K562 (cell line): ENCODE results near the gene FERMT3. TPM values are rescaled to one million over a fixed set of nuclear protein-coding genes. Genes with fewer than 3 reads are reported as not detected.
A peak's percentile ranks its signal among the peaks of the same experiment; 100 is the strongest.

Experiments
- ADNP ChIP-seq: fragments of 200-800 bp; sonication (Bioruptor generic); IDR thresholded peaks from 2 replicates; pipeline ENCODE4 v1.6.1; 2016; ENCODE audit warnings: missing genetic modification characterization, missing compliant biosample characterization
- DLX4 ChIP-seq: fragments of 250-450 bp; sonication (Bioruptor Pico); IDR thresholded peaks from 2 replicates; pipeline ENCODE4 v1.6.1; 2021; ENCODE audit warnings: mild to moderate bottlenecking
- DPF2 ChIP-seq: fragments of 450-650 bp; IDR thresholded peaks from 2 replicates; pipeline ENCODE4 v1.6.1; 2016
- HNRNPUL1 ChIP-seq: fragments of 200-400 bp; formaldehyde crosslinking; IDR thresholded peaks from 2 replicates; pipeline ENCODE4 v1.6.1; 2017; ENCODE audit warnings: low read length
- MED1 ChIP-seq: sonication (generic); formaldehyde crosslinking; IDR thresholded peaks from 2 replicates; pipeline ENCODE4 v1.8.1; 2023; ENCODE audit warnings: missing genetic modification reagents, borderline replicate concordance
- NCOR1 ChIP-seq: fragments of 450-650 bp; IDR thresholded peaks from 2 replicates; pipeline ENCODE4 v1.6.1; 2016; ENCODE audit warnings: mild to moderate bottlenecking, moderate library complexity
- NFYB ChIP-seq: IDR thresholded peaks from 2 replicates; pipeline ENCODE4 v1.6.1; 2011; ENCODE audit warnings: mild to moderate bottlenecking, moderate library complexity; ENCODE audit not compliant: insufficient read length; ENCODE audit errors: extremely low read depth
- PRDM10 ChIP-seq: fragments of 450-650 bp; IDR thresholded peaks from 2 replicates; pipeline ENCODE4 v1.6.1; 2018; ENCODE audit not compliant: partially characterized antibody
- TRIM24 ChIP-seq, 2 experiments: fragments of 450-650 bp; IDR thresholded peaks; 2 replicates each; pipeline ENCODE4 v1.6.1; 2016
- ZNF41 ChIP-seq: fragments of 250-450 bp; sonication (Bioruptor Pico); conservative IDR thresholded peaks from 2 replicates; pipeline ENCODE4 v1.4.0; 2020; ENCODE audit warnings: mild to moderate bottlenecking
- ZNF655 ChIP-seq: fragments of 250-450 bp; sonication (Bioruptor Pico); IDR thresholded peaks from 2 replicates; pipeline ENCODE4 v1.5.0; 2021
- polyA plus RNA-seq, 8 experiments: library from polyadenylated mRNA; depleted of rRNA in 4 of 8; stranded (reverse) in 5 of 8; unstranded in 3 of 8; fragments of >200 nt; fragmentation: Nextera tagmentation in 2 of 8; fragmentation: Illumina TruSeq in 1 of 8; extraction: Ambion mirVana in 2 of 8; extraction: Trizol in 1 of 8; gene quantifications; 2 replicates each; pipeline versions ENCODE4 v1.2.1 to v1.2.3, GENCODE V29; 2011 to 2014; ENCODE audit warnings: inconsistent platforms in 1 of 8, missing spikeins in 1 of 8
- total RNA-seq, 7 experiments: library from RNA; depleted of rRNA in 6 of 7; stranded (reverse); fragments of >200 nt in 6 of 7; fragmentation: Illumina TruSeq in 2 of 7; extraction: Trizol in 2 of 7; gene quantifications; 2 replicates each; pipeline versions ENCODE4 v1.2.1 to v1.2.3, GENCODE V29; 2011 to 2021; ENCODE audit warnings: low replicate concordance in 1 of 7
- TF ChIP-seq, protein P1 (sequence below), 3 experiments: IDR thresholded peaks in 2 of 3; conservative IDR thresholded peaks in 1 of 3; 2 replicates each; pipeline ENCODE4 v1.5.1; 2011 to 2012; ENCODE audit warnings: low read length in 3 of 3, mild to moderate bottlenecking in 3 of 3, control low read depth in 2 of 3, improper control_type of control experiment in 1 of 3, inconsistent platforms in 1 of 3, low read depth in 1 of 3, mixed read lengths in 1 of 3, moderate library complexity in 1 of 3; ENCODE audit not compliant: insufficient read depth in 2 of 3
- TF ChIP-seq, protein P2 (sequence below): sonication (generic); formaldehyde crosslinking; IDR thresholded peaks from 2 replicates; pipeline ENCODE4 v1.8.0; 2022; ENCODE audit warnings: mild to moderate bottlenecking, missing genetic modification reagents
- TF ChIP-seq, protein P3 (sequence below): sonication (generic); formaldehyde crosslinking; IDR thresholded peaks from 2 replicates; pipeline ENCODE4 v1.8.0; 2022; ENCODE audit warnings: mild to moderate bottlenecking, missing genetic modification reagents

FERMT3 gene
- total and polyA plus RNA-seq, 9 of the 15 experiments (the other 6 are each of a cell fraction or from before 2014, with no cell fraction given), result 3.2 to 275 (median 79.7) TPM

DNA sequence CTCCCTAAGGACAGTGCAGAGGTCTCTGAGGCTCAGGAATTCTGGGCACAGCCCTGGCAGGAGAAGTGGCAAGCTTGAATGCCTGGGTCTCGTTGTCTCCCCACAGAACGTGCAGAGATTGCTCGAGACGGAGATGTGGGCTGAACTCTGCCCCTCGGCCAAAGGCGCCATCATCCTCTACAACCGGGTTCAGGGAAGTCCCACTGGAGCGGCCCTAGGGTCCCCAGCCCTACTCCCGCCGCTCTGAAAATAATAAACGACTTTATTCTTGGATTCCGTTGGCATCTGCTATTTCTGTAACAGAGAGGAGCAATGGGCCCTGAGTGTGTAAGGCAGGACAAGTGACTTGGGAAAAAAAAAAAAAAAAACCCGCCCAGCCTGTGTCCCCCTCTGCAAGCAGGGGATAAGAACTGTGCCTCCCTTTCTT is 23.2 kb downstream of the FERMT3 start (continued):
- TF ChIP-seq, protein P1, sequence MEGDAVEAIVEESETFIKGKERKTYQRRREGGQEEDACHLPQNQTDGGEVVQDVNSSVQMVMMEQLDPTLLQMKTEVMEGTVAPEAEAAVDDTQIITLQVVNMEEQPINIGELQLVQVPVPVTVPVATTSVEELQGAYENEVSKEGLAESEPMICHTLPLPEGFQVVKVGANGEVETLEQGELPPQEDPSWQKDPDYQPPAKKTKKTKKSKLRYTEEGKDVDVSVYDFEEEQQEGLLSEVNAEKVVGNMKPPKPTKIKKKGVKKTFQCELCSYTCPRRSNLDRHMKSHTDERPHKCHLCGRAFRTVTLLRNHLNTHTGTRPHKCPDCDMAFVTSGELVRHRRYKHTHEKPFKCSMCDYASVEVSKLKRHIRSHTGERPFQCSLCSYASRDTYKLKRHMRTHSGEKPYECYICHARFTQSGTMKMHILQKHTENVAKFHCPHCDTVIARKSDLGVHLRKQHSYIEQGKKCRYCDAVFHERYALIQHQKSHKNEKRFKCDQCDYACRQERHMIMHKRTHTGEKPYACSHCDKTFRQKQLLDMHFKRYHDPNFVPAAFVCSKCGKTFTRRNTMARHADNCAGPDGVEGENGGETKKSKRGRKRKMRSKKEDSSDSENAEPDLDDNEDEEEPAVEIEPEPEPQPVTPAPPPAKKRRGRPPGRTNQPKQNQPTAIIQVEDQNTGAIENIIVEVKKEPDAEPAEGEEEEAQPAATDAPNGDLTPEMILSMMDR (IDR thresholded peaks at IDR 0.05 in 2 of 3, conservative IDR thresholded peaks at IDR 0.05 in 1 of 3; ENCODE audit: insufficient read depth in 2 of 3, low read depth in 1 of 3, low read length in 3 of 3), result no peak
- TF ChIP-seq ZNF41 (CRISPR knock-in tag) (no peak), ZNF655 (CRISPR knock-in tag) (no peak), NCOR1 (no peak), HNRNPUL1 (no peak), DPF2 (peak; percentile 61), NFYB (no peak), ADNP (no peak), MED1 (CRISPR knock-in tag) (no peak), PRDM10 (peak; percentile 96), DLX4 (CRISPR knock-in tag) (no peak), TRIM24 (IDR thresholded peaks at IDR 0.05) (no peak)
- TF ChIP-seq, protein P2, sequence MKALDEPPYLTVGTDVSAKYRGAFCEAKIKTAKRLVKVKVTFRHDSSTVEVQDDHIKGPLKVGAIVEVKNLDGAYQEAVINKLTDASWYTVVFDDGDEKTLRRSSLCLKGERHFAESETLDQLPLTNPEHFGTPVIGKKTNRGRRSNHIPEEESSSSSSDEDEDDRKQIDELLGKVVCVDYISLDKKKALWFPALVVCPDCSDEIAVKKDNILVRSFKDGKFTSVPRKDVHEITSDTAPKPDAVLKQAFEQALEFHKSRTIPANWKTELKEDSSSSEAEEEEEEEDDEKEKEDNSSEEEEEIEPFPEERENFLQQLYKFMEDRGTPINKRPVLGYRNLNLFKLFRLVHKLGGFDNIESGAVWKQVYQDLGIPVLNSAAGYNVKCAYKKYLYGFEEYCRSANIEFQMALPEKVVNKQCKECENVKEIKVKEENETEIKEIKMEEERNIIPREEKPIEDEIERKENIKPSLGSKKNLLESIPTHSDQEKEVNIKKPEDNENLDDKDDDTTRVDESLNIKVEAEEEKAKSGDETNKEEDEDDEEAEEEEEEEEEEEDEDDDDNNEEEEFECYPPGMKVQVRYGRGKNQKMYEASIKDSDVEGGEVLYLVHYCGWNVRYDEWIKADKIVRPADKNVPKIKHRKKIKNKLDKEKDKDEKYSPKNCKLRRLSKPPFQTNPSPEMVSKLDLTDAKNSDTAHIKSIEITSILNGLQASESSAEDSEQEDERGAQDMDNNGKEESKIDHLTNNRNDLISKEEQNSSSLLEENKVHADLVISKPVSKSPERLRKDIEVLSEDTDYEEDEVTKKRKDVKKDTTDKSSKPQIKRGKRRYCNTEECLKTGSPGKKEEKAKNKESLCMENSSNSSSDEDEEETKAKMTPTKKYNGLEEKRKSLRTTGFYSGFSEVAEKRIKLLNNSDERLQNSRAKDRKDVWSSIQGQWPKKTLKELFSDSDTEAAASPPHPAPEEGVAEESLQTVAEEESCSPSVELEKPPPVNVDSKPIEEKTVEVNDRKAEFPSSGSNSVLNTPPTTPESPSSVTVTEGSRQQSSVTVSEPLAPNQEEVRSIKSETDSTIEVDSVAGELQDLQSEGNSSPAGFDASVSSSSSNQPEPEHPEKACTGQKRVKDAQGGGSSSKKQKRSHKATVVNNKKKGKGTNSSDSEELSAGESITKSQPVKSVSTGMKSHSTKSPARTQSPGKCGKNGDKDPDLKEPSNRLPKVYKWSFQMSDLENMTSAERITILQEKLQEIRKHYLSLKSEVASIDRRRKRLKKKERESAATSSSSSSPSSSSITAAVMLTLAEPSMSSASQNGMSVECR, result 0 out of 2 replicates have a peak, but pooled peaks have one; percentile 16
- TF ChIP-seq, protein P3, sequence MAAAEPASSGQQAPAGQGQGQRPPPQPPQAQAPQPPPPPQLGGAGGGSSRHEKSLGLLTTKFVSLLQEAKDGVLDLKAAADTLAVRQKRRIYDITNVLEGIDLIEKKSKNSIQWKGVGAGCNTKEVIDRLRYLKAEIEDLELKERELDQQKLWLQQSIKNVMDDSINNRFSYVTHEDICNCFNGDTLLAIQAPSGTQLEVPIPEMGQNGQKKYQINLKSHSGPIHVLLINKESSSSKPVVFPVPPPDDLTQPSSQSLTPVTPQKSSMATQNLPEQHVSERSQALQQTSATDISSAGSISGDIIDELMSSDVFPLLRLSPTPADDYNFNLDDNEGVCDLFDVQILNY, result no peak
